ENCODE results near the gene CCDC146.
"Not testable (repeated sequence)": the region's sequence is repeated elsewhere in the genome, so short reads cannot be mapped to it uniquely, and the experiment has no call there.

Gene CCDC146

GRCh38 chr7:77155601-77156377 lies 33.4 kb downstream of the CCDC146 start:
- not testable (repeated sequence) for H3K9ac ChIP-seq (ENCODE audit: low read length); H3K36me3 ChIP-seq (ENCODE audit: control insufficient read depth in 1 of 2, insufficient read depth in 2 of 2, low read depth in 1 of 2, low read length in 2 of 2); H3K4ac ChIP-seq (ENCODE audit: low read depth in 1 of 2, low read length in 2 of 2); H2BK12ac ChIP-seq (ENCODE audit: low read length in 2 of 2); H3K14ac ChIP-seq (ENCODE audit: low read length in 2 of 2); H2BK5ac ChIP-seq (ENCODE audit: low read depth, low read length, poor library complexity, severe bottlenecking); H2BK120ac ChIP-seq (ENCODE audit: low read depth, low read length); H2BK15ac ChIP-seq (ENCODE audit: low read depth, poor library complexity, severe bottlenecking); H2AFZ ChIP-seq (ENCODE audit: low read depth, low read length); H3K18ac ChIP-seq (ENCODE audit: low read depth in 1 of 2, low read length in 2 of 2); H4K91ac ChIP-seq (ENCODE audit: low read length); H3K4me1 ChIP-seq (ENCODE audit: control insufficient read depth, insufficient read depth, low read depth, low read length); H3K23ac ChIP-seq (ENCODE audit: low read length in 2 of 2); DNase-seq; H4K8ac ChIP-seq (ENCODE audit: low read length); H3K4me2 ChIP-seq (ENCODE audit: low read length, poor library complexity, severe bottlenecking); H2AK5ac ChIP-seq (ENCODE audit: low read length, severe bottlenecking); H3K4me3 ChIP-seq (ENCODE audit: insufficient read depth in 1 of 2, low read depth in 1 of 2, low read length in 2 of 2); H3K79me1 ChIP-seq (replicated peaks; ENCODE audit: low read length, poor library complexity, severe bottlenecking); H3K27ac ChIP-seq (ENCODE audit: low read length, poor library complexity, severe bottlenecking); H3K27me3 ChIP-seq (ENCODE audit: control insufficient read depth in 1 of 2, insufficient read depth in 1 of 2, low read length in 2 of 2); H3K9me3 ChIP-seq (ENCODE audit: control insufficient read depth, low read length)
- WGBS: no CpG with 5 or more reads among the region's 5 CpGs

GRCh38 chr7:77157034-77157433 lies 34.6 kb downstream of the CCDC146 start:
- H4K91ac ChIP-seq (ENCODE audit: low read length); H3K27me3 ChIP-seq (ENCODE audit: control insufficient read depth in 1 of 2, insufficient read depth in 1 of 2, low read length in 2 of 2); H2BK5ac ChIP-seq (ENCODE audit: low read depth, low read length, poor library complexity, severe bottlenecking); H2AK5ac ChIP-seq (ENCODE audit: low read length, severe bottlenecking); H3K18ac ChIP-seq (ENCODE audit: low read depth in 1 of 2, low read length in 2 of 2); H3K9ac ChIP-seq (ENCODE audit: low read length); H4K8ac ChIP-seq (ENCODE audit: low read length); H2BK15ac ChIP-seq (ENCODE audit: low read depth, poor library complexity, severe bottlenecking); H3K27ac ChIP-seq (ENCODE audit: low read length, poor library complexity, severe bottlenecking); H2BK12ac ChIP-seq (ENCODE audit: low read length in 2 of 2); H3K79me1 ChIP-seq (replicated peaks; ENCODE audit: low read length, poor library complexity, severe bottlenecking); H3K14ac ChIP-seq (ENCODE audit: low read length in 2 of 2); H3K4ac ChIP-seq (ENCODE audit: low read depth in 1 of 2, low read length in 2 of 2); H3K4me1 ChIP-seq (ENCODE audit: control insufficient read depth, insufficient read depth, low read depth, low read length); DNase-seq; H2BK120ac ChIP-seq (ENCODE audit: low read depth, low read length); H2AFZ ChIP-seq (ENCODE audit: low read depth, low read length); H3K4me2 ChIP-seq (ENCODE audit: low read length, poor library complexity, severe bottlenecking); H3K36me3 ChIP-seq (ENCODE audit: control insufficient read depth in 1 of 2, insufficient read depth in 2 of 2, low read depth in 1 of 2, low read length in 2 of 2); H3K9me3 ChIP-seq (ENCODE audit: control insufficient read depth, low read length); H3K4me3 ChIP-seq (ENCODE audit: insufficient read depth in 1 of 2, low read depth in 1 of 2, low read length in 2 of 2); H3K23ac ChIP-seq (ENCODE audit: low read length in 2 of 2): not testable (repeated sequence)
- no CpG with 5 or more reads among the region's 1 CpG for WGBS

- H3K4me3 ChIP-seq (ENCODE audit: insufficient read depth in 1 of 2, low read depth in 1 of 2, low read length in 2 of 2): no peak overlapping the region
Observed at GRCh38 chr7:77157446-77157845, 35.0 kb downstream of the CCDC146 start.

GRCh38 chr7:77171073-77171472 lies 48.7 kb downstream of the CCDC146 start:
- not testable (repeated sequence) for H3K4ac ChIP-seq (ENCODE audit: low read depth in 1 of 2, low read length in 2 of 2); H2AFZ ChIP-seq (ENCODE audit: low read depth, low read length)
- WGBS: 90% methylated on average over 4 of the region's 4 CpGs

More at GRCh38 chr7:77157446-77157845, 35.0 kb downstream of the CCDC146 start:
- Histone ChIP-seq H2BK5ac (ENCODE audit: low read depth, low read length, poor library complexity, severe bottlenecking) (no peak overlapping the region), H3K36me3 (ENCODE audit: control insufficient read depth in 1 of 2, insufficient read depth in 2 of 2, low read depth in 1 of 2, low read length in 2 of 2) (no peaks in the 10 kb centered on the region), H2AFZ (ENCODE audit: low read depth, low read length) (no peak overlapping the region), H4K91ac (ENCODE audit: low read length) (no peak overlapping the region), H3K4me2 (ENCODE audit: low read length, poor library complexity, severe bottlenecking) (no peak overlapping the region), H3K9ac (ENCODE audit: low read length) (no peak overlapping the region), H3K27me3 (ENCODE audit: control insufficient read depth in 1 of 2, insufficient read depth in 1 of 2, low read length in 2 of 2) (no peaks in the 10 kb centered on the region), H3K23ac (ENCODE audit: low read length in 2 of 2) (no peak overlapping the region), H3K18ac (ENCODE audit: low read depth in 1 of 2, low read length in 2 of 2) (peak overlapping the region in 1 of 2 experiments; percentile 24), H3K14ac (ENCODE audit: low read length in 2 of 2) (no peak overlapping the region), H2BK15ac (ENCODE audit: low read depth, poor library complexity, severe bottlenecking) (no peak overlapping the region), H2BK120ac (ENCODE audit: low read depth, low read length) (no peak overlapping the region), H2AK5ac (ENCODE audit: low read length, severe bottlenecking) (no peak overlapping the region), H4K8ac (ENCODE audit: low read length) (no peak overlapping the region), H2BK12ac (ENCODE audit: low read length in 2 of 2) (no peak overlapping the region), H3K4me1 (ENCODE audit: control insufficient read depth, insufficient read depth, low read depth, low read length) (peaks cover 3% of the 10 kb centered on the region), H3K79me1 (replicated peaks; ENCODE audit: low read length, poor library complexity, severe bottlenecking) (no peaks in the 10 kb centered on the region), H3K27ac (ENCODE audit: low read length, poor library complexity, severe bottlenecking) (peak overlapping the region; percentile 38), H3K4ac (ENCODE audit: low read depth in 1 of 2, low read length in 2 of 2) (no peak overlapping the region), H3K9me3 (ENCODE audit: control insufficient read depth, low read length) (no peaks in the 10 kb centered on the region)
- WGBS: no CpG with 5 or more reads among the region's 1 CpG
- no peak for DNase-seq

More at GRCh38 chr7:77171073-77171472, 48.7 kb downstream of the CCDC146 start:
- DNase-seq; H3K79me1 ChIP-seq (replicated peaks; ENCODE audit: low read length, poor library complexity, severe bottlenecking); H2AK5ac ChIP-seq (ENCODE audit: low read length, severe bottlenecking); H3K4me3 ChIP-seq (ENCODE audit: insufficient read depth in 1 of 2, low read depth in 1 of 2, low read length in 2 of 2); H3K14ac ChIP-seq (ENCODE audit: low read length in 2 of 2); H3K27ac ChIP-seq (ENCODE audit: low read length, poor library complexity, severe bottlenecking); H3K27me3 ChIP-seq (ENCODE audit: control insufficient read depth in 1 of 2, insufficient read depth in 1 of 2, low read length in 2 of 2); H3K18ac ChIP-seq (ENCODE audit: low read depth in 1 of 2, low read length in 2 of 2); H2BK12ac ChIP-seq (ENCODE audit: low read length in 2 of 2); H3K36me3 ChIP-seq (ENCODE audit: control insufficient read depth in 1 of 2, insufficient read depth in 2 of 2, low read depth in 1 of 2, low read length in 2 of 2); H3K9ac ChIP-seq (ENCODE audit: low read length); H2BK15ac ChIP-seq (ENCODE audit: low read depth, poor library complexity, severe bottlenecking); H4K8ac ChIP-seq (ENCODE audit: low read length); H3K9me3 ChIP-seq (ENCODE audit: control insufficient read depth, low read length); H4K91ac ChIP-seq (ENCODE audit: low read length); H3K23ac ChIP-seq (ENCODE audit: low read length in 2 of 2); H2BK5ac ChIP-seq (ENCODE audit: low read depth, low read length, poor library complexity, severe bottlenecking); H3K4me1 ChIP-seq (ENCODE audit: control insufficient read depth, insufficient read depth, low read depth, low read length); H2BK120ac ChIP-seq (ENCODE audit: low read depth, low read length); H3K4me2 ChIP-seq (ENCODE audit: low read length, poor library complexity, severe bottlenecking): not testable (repeated sequence)
